Stimulated activated naive CD8-positive, alpha-beta T cell treated with anti-CD3 and anti-CD28 coated beads, Interleukin-15, Interleukin-2, amounts not matched to agents 100 ng/mL and 50 ng/mL, for 24 hours (primary cell): ENCODE measurements around the gene VPS54.

Source experiments
- H3K27ac Mint-ChIP-seq: one replicate; pipeline ENCODE4 v1.8.0; 2021; ENCODE audit warnings: mild to moderate bottlenecking, mixed read lengths
- H3K27me3 Mint-ChIP-seq: one replicate; pipeline ENCODE4 v1.8.0; 2021; ENCODE audit warnings: mixed read lengths
- H3K36me3 Mint-ChIP-seq: one replicate; pipeline ENCODE4 v1.8.0; 2021; ENCODE audit warnings: low read depth, mixed read lengths
- H3K4me1 Mint-ChIP-seq: one replicate; pipeline ENCODE4 v1.8.0; 2021; ENCODE audit warnings: low read depth, mixed read lengths
- H3K4me3 Mint-ChIP-seq: one replicate; pipeline ENCODE4 v1.8.0; 2021; ENCODE audit warnings: mild to moderate bottlenecking, mixed read lengths
- H3K9me3 Mint-ChIP-seq: one replicate; pipeline ENCODE4 v1.8.0; 2021; ENCODE audit warnings: mixed read lengths

Gene VPS54

GRCh38 chr2:63882395-63883105, 136.7 kb downstream of the VPS54 start:
- Mint-ChIP-seq H3K36me3 (peaks cover 35% of the 10 kb centered on the region), H3K4me3 (no peak overlapping the region), H3K27me3 (no peaks in the 10 kb centered on the region), H3K4me1 (peaks cover 29% of the 10 kb centered on the region), H3K27ac (peak overlapping the region; percentile 86), H3K9me3 (no peaks in the 10 kb centered on the region)

GRCh38 chr2:63881205-63881604, 138.0 kb downstream of the VPS54 start:
- no peaks in the 10 kb centered on the region for H3K27me3 Mint-ChIP-seq
- peak overlapping the region; percentile 81 for H3K27ac Mint-ChIP-seq
- H3K4me1 Mint-ChIP-seq: peaks cover 33% of the 10 kb centered on the region
- H3K36me3 Mint-ChIP-seq: peaks cover 45% of the 10 kb centered on the region
- H3K4me3 Mint-ChIP-seq: no peak overlapping the region
- H3K9me3 Mint-ChIP-seq: no peaks in the 10 kb centered on the region

- no peaks in the 10 kb centered on the region for H3K27me3 Mint-ChIP-seq
- no peak overlapping the region for H3K27ac Mint-ChIP-seq
- peaks cover 49% of the 10 kb centered on the region for H3K36me3 Mint-ChIP-seq
Measured at GRCh38 chr2:63880625-63881024, 138.6 kb downstream of the VPS54 start.

GRCh38 chr2:63879876-63880433, 139.3 kb downstream of the VPS54 start:
- no peaks in the 10 kb centered on the region for H3K27me3 Mint-ChIP-seq
- H3K4me3 Mint-ChIP-seq: no peak overlapping the region
- no peaks in the 10 kb centered on the region for H3K9me3 Mint-ChIP-seq
- H3K36me3 Mint-ChIP-seq: peaks cover 53% of the 10 kb centered on the region
- peaks cover 42% of the 10 kb centered on the region for H3K4me1 Mint-ChIP-seq
- no peak overlapping the region for H3K27ac Mint-ChIP-seq

More at GRCh38 chr2:63880625-63881024, 138.6 kb downstream of the VPS54 start:
- Mint-ChIP-seq H3K4me3 (no peak overlapping the region), H3K9me3 (no peaks in the 10 kb centered on the region), H3K4me1 (peaks cover 37% of the 10 kb centered on the region)

DNA sequence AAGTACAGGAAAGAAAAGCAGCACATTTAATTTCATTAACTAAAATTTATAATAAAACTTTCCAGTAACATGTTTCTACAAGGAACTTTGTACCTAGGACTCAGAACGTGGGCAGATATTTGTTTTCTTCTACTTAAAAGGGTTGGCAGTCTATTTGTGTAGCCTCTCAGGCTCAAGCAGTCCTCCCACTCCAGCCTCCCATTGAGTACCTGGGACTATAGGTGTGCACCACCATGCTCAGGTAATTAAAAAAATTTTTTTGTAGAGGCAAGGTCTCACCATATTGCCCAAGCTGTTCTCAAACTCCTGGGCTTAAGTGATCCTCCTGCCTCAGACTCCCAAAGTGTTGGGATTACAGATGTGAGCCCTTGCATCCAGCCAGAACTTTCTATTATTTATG, 140.7 kb downstream of the VPS54 start:
- H3K4me1 Mint-ChIP-seq: peaks cover 51% of the 10 kb centered on the region
- H3K27ac Mint-ChIP-seq: no peak overlapping the region
- H3K36me3 Mint-ChIP-seq: peaks cover 56% of the 10 kb centered on the region
- no peaks in the 10 kb centered on the region for H3K27me3 Mint-ChIP-seq
- H3K4me3 Mint-ChIP-seq: no peak overlapping the region
- peaks cover 4% of the 10 kb centered on the region for H3K9me3 Mint-ChIP-seq

DNA sequence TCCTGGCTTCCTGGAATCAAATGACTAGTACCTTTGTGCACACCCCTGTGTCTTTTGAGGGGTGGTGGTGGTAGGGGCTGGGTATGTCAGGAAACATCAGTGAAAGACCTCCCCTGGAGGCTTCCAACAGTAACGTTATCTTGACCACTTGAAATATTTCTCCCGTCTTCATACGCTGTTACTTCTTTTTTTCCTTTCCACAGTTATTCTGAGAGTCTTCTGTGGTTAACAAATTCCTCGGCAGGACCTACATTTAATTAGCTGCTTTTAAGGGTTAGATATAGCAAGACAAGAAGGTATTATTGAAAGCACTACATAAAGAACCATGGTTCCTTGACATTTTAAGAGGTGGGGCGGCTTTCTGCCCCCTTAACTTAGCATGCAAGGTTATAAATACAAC, 142.9 kb downstream of the VPS54 start:
- H3K4me1 Mint-ChIP-seq: peaks cover 33% of the 10 kb centered on the region
- H3K9me3 Mint-ChIP-seq: peaks cover 4% of the 10 kb centered on the region
- H3K36me3 Mint-ChIP-seq: peaks cover 61% of the 10 kb centered on the region
- H3K4me3 Mint-ChIP-seq: no peak overlapping the region
- no peak overlapping the region for H3K27ac Mint-ChIP-seq
- H3K27me3 Mint-ChIP-seq: no peaks in the 10 kb centered on the region

DNA sequence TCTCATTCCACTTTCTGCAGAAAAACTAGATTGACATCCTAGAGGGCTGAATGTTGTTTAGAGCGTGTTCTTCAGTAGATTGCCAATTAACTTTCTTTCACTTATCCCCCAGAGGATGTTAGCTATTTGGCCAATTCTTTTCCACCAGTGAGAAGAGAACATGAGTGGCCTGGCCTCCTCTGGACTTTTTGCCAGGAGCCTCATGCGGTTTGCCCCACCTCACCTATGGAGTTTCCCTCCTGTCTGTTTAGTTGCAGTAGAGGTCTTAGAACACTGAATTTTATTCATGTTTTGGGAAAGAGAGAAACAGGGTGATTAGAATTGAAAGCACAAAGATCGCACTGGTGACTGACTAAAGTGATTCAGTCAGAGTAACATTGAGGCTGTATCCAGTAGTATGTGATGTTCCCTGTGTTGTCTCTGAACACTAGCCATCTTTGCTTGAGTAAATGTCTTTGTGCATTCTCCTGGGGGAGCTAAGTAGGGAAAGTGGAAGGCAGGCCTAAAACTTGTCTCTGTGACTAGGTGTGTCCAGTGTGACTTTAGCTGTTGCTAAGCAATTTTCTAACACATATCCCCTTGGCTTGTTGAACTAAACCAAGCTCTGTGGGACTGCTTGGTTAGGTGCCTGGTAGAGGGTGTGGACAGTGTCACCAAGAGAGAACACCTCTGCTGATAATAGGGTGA, 143.5 kb downstream of the VPS54 start:
- Mint-ChIP-seq H3K36me3 (peaks cover 59% of the 10 kb centered on the region), H3K4me1 (peaks cover 27% of the 10 kb centered on the region), H3K27me3 (no peaks in the 10 kb centered on the region), H3K9me3 (peaks cover 4% of the 10 kb centered on the region), H3K27ac (no peak overlapping the region), H3K4me3 (no peak overlapping the region)

- H3K27ac Mint-ChIP-seq: no peak overlapping the region
- peaks cover 4% of the 10 kb centered on the region for H3K9me3 Mint-ChIP-seq
- H3K4me1 Mint-ChIP-seq: peaks cover 22% of the 10 kb centered on the region
- H3K27me3 Mint-ChIP-seq: no peaks in the 10 kb centered on the region
- H3K4me3 Mint-ChIP-seq: no peak overlapping the region
- peaks cover 56% of the 10 kb centered on the region for H3K36me3 Mint-ChIP-seq
Measured at GRCh38 chr2:63875131-63875527, 144.1 kb downstream of the VPS54 start.

DNA sequence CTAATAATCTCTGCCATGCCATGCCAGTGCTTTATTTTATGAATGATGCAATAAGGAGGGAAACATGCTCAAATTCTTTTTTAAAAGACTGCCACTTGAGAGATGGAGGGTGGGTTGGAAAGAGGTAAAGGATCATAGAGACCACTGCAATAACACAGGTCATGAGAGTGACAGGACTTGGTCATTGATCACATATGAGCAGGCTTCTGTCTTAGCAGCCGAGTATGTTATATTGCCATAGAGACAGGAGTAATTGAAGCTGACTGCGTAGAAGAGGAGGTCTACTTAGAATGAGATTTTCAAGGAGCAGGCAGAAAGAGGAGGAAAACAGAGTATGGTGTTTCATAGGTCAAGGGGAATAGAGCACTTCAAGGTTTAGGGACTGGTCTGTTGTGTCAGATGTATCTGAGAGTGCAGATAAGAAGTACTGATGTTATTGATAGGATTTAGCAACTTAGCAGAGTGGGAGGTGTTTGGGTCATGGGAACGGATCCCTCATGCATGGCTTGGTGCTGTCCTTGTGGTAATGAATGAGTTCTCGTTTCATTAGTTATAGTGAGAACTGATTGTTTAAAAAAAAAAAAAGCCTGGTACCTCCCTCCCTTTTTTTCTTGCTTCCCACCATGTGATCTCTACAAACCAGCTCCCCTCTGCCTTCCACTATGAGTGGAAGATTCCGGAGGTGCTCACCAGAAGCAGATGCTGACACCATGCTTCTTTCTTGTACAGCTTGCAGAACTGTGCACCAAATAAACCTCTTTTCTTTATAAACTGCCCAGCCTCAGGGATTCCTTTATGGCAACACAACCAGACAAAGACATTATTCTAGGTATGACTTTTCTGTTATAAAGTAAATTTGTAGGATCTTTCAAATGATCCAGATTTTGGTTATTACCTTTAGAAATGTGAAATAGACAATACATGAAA, 144.8 kb downstream of the VPS54 start:
- Mint-ChIP-seq H3K4me3 (no peak overlapping the region), H3K36me3 (peaks cover 57% of the 10 kb centered on the region), H3K27ac (no peak overlapping the region), H3K9me3 (peaks cover 4% of the 10 kb centered on the region), H3K4me1 (peaks cover 22% of the 10 kb centered on the region), H3K27me3 (no peaks in the 10 kb centered on the region)

DNA sequence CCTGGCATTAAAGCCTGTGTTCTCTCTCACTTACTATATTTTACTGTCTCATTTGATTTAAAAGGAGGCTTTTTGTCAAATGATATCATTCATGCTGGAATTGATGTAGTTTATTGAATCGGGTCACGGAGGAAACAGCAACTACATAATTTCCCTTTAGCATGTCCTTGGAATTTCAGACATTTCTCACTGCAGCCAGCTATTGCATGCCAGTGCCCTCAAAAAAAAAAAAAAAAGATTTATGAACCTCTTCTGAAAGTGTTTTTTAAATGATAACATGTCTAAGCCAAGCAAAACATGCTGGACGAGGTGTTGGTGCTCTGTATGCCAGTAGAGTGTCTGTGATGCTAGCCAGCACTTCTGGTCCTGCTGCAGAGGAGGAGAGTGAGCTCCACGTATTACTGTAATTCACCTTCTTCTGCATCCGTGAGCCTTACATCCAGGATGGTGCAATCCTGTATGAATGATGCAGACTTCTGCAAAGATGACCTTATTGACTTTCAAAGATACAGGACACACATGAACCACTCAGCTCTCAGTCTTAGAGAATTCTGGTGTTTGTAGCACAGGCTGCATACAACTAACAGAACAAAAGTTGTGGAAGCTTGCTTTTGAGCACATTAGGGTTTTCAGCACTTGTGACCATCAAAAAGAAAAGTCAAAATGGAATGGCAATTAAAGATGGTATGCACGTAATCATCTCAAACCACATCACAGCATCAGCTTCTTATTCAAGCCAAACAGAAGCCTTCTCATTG, 146.5 kb downstream of the VPS54 start:
- Mint-ChIP-seq H3K4me3 (no peak overlapping the region), H3K4me1 (peaks cover 22% of the 10 kb centered on the region), H3K9me3 (peaks cover 4% of the 10 kb centered on the region), H3K36me3 (peaks cover 60% of the 10 kb centered on the region), H3K27me3 (no peaks in the 10 kb centered on the region), H3K27ac (no peak overlapping the region)

DNA sequence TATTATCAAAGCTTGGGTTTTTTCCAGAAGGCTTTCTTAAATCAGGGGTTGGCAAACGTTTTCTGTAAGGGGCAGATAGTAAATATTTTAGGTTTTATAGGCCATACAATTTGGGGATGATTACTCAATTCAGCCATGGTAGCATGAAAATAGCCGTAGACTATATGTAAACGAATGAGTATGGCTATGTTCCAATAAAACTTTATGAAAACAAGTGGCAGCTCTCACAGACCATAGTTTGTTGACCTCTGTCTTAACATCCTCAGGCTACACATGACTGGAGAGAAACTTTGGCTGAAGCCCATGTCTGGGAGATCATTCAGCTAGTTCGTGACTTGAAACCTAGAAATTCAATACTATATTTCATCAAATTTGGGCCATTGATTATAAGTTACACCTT, 147.4 kb downstream of the VPS54 start:
- H3K4me1 Mint-ChIP-seq: peaks cover 22% of the 10 kb centered on the region
- no peak overlapping the region for H3K4me3 Mint-ChIP-seq
- peaks cover 4% of the 10 kb centered on the region for H3K9me3 Mint-ChIP-seq
- H3K36me3 Mint-ChIP-seq: peaks cover 53% of the 10 kb centered on the region
- no peaks in the 10 kb centered on the region for H3K27me3 Mint-ChIP-seq
- no peak overlapping the region for H3K27ac Mint-ChIP-seq

GRCh38 chr2:63870679-63871078, 148.5 kb downstream of the VPS54 start:
- H3K27ac Mint-ChIP-seq: no peak overlapping the region
- H3K27me3 Mint-ChIP-seq: no peaks in the 10 kb centered on the region
- peaks cover 48% of the 10 kb centered on the region for H3K36me3 Mint-ChIP-seq
- peaks cover 26% of the 10 kb centered on the region for H3K4me1 Mint-ChIP-seq
- no peak overlapping the region for H3K4me3 Mint-ChIP-seq
- H3K9me3 Mint-ChIP-seq: peaks cover 4% of the 10 kb centered on the region

- Mint-ChIP-seq H3K36me3 (peaks cover 51% of the 10 kb centered on the region), H3K27ac (peak overlapping the region; percentile 36), H3K4me1 (peaks cover 46% of the 10 kb centered on the region), H3K9me3 (no peaks in the 10 kb centered on the region), H3K27me3 (no peaks in the 10 kb centered on the region), H3K4me3 (no peak overlapping the region)
Measured at GRCh38 chr2:63866009-63866709, 153.1 kb downstream of the VPS54 start.
